Measurements from ENCODE around the gene PDP2.
"Not testable (repeated sequence)": the region's sequence is repeated elsewhere in the genome, so short reads cannot be mapped to it uniquely, and the experiment has no call there.

Gene PDP2

DNA sequence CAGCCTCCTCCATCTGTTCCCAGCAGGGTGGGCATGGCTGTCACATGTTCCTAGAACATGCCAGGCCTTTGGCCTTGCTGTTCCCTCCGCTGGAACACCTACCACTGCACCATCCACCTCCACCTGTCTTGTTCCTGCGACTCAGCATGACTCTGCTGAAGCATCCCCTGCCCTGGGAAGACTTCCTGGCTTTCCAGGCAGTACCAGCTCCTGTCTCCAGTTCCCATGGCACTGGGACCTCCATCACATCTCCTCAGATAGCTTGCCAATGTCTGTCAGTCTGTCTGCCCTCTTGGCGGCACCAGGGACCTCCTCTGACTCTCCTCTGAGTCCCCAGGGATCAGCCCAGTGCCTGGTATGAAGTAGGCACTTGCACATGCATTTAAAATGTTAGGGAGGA, 15.7 kb downstream of the PDP2 start:
- no peak for DNase-seq (ENCODE audit: low read depth)

DNA sequence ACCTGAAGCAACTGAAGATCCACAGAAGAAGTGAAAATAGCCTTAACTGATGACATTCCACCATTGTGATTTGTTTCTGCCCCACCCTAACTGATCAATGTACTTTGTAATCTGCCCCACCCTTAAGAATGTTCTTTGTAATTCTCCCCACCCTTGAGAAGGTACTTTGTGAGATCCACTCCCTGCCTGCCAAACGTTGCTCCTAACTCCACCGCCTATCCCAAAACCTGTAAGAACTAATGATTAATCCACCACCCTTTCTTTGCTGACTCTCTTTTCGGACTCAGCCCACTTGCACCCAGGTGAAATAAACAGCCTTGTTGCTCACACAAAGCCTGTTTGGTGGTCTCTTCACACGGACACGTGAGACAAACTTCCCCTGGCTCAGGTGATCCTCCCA, 16.4 kb downstream of the PDP2 start:
- not testable (repeated sequence) for DNase-seq (ENCODE audit: low read depth); H3K4me3 ChIP-seq (replicated peaks; ENCODE audit: low read depth, low read length)

More for the DNA sequence above, 15.7 kb downstream of the PDP2 start:
- H3K4me3 ChIP-seq (replicated peaks; ENCODE audit: low read depth, low read length): no peak overlapping the region
- TF ChIP-seq, protein P1, sequence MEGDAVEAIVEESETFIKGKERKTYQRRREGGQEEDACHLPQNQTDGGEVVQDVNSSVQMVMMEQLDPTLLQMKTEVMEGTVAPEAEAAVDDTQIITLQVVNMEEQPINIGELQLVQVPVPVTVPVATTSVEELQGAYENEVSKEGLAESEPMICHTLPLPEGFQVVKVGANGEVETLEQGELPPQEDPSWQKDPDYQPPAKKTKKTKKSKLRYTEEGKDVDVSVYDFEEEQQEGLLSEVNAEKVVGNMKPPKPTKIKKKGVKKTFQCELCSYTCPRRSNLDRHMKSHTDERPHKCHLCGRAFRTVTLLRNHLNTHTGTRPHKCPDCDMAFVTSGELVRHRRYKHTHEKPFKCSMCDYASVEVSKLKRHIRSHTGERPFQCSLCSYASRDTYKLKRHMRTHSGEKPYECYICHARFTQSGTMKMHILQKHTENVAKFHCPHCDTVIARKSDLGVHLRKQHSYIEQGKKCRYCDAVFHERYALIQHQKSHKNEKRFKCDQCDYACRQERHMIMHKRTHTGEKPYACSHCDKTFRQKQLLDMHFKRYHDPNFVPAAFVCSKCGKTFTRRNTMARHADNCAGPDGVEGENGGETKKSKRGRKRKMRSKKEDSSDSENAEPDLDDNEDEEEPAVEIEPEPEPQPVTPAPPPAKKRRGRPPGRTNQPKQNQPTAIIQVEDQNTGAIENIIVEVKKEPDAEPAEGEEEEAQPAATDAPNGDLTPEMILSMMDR (IDR thresholded peaks at IDR 0.05; ENCODE audit: low read length, missing control alignments): no peak

DNA sequence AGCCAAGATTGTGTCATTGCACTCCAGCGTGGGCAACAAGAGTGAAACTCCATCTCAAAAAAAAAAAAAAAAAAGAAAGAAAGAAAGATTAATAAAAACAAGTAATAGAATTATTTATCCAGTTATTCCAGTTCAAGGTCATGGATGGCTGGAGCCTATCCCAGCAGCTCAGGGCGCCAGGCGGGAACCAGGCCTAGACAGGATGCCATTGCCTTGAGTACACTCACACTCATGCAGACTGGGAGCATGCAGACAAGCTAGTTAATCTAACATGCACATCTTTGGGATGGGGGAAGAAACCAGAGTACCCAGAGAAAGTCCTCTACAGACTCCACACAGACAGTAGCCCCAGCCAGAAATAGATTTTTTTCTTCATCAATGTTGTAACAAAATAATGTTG, 17.9 kb downstream of the PDP2 start:
- no peak overlapping the region for H3K4me3 ChIP-seq (replicated peaks; ENCODE audit: low read depth, low read length)
- DNase-seq (ENCODE audit: low read depth): no peak
- TF ChIP-seq, protein P1 (IDR thresholded peaks at IDR 0.05; ENCODE audit: low read length, missing control alignments): no peak

DNA sequence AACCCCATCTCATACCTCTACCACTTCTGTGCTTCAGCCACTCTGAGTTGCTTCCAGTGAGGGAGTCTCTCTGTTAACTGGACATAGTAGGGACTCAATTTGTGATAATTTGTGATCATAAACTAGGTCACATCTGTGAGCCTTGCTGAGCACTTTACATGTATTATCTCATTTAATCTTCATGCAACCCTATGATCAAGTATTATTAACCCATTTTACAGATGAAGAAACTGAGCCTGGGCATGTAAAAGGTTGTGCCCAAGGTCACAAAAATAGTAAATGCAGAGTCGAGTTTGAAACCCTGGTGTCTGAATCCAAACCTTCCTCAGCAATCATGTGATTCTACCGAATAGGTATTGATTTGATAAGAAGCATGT, 18.6 kb downstream of the PDP2 start:
- TF ChIP-seq, protein P1 (IDR thresholded peaks at IDR 0.05; ENCODE audit: low read length, missing control alignments): no peak
- no peak for DNase-seq (ENCODE audit: low read depth)
- H3K4me3 ChIP-seq (replicated peaks; ENCODE audit: low read depth, low read length): no peak overlapping the region

- no peak overlapping the region for H3K4me3 ChIP-seq (replicated peaks; ENCODE audit: low read depth, low read length)
- DNase-seq (ENCODE audit: low read depth): peak; percentile 64
- TF ChIP-seq, protein P1 (IDR thresholded peaks at IDR 0.05; ENCODE audit: low read length, missing control alignments): no peak
These were observed 19.1 kb downstream of the PDP2 start for GRCh38 chr16:66899310-66899944.

DNA sequence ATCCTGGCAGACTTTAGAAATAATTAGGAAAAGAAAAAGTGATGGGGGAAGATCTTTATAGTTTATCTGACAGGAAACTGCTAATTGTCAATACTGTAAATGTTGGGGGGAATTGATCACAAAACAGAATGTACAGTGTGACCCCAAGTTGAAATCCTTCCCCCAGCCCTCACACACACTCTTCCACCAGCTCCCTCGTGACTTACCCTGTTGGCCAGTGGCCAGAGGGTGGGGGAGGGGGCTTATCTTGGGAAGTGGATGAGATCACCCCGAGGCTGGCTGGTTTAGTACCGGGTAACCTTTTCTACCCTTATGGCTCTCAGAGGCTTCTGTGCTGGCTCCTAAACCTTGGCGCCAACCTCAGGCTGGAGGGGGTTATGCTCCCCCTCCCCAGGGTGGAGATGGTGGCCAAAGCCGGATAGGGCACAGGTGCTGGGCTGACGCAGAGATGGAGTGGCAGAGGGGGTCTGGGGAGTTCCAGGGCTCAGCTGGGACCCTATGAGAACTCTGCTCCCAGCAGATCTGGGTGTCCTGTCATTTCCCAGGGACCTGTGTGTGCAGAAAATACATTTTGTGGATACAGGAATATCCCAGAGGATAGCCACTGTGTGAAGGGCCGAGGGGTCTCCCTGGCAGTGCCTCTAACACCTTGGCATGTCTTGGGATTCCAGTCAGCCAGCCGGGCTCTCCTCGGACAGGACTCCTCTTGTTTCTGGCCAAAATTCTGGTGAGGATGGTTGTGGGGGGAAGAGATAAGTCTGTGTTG, 19.8 kb downstream of the PDP2 start:
- no peak overlapping the region for H3K4me3 ChIP-seq (replicated peaks; ENCODE audit: low read depth, low read length)
- DNase-seq (ENCODE audit: low read depth): peak; percentile 78
- TF ChIP-seq, protein P1 (IDR thresholded peaks at IDR 0.05; ENCODE audit: low read length, missing control alignments): no peak

GRCh38 chr16:66900721-66901441, 20.6 kb downstream of the PDP2 start:
- TF ChIP-seq, protein P1 (IDR thresholded peaks at IDR 0.05; ENCODE audit: low read length, missing control alignments): no peak
- no peak overlapping the region for H3K4me3 ChIP-seq (replicated peaks; ENCODE audit: low read depth, low read length)
- DNase-seq (ENCODE audit: low read depth): no peak
